GM12891 (cell line): ENCODE data around the gene PTPRD.

ENCODE experiments used
- POLR2A ChIP-seq: IDR thresholded peaks from 2 replicates; pipeline ENCODE4 v1.6.1; 2011; ENCODE audit warnings: low read depth, low read length, control low read depth
- POLR2AphosphoS5 ChIP-seq: IDR thresholded peaks from 2 replicates; pipeline ENCODE4 v1.6.1; 2011; ENCODE audit warnings: low read depth, low read length, control low read depth
- POU2F2 ChIP-seq: IDR thresholded peaks from 2 replicates; pipeline ENCODE4 v1.6.1; 2011; ENCODE audit warnings: low read depth, mild to moderate bottlenecking, control low read depth, low read length, moderate library complexity
- SPI1 ChIP-seq: IDR thresholded peaks from 2 replicates; pipeline ENCODE4 v1.6.1; 2011; ENCODE audit warnings: low read depth, low read length, control low read depth
- TAF1 ChIP-seq: IDR thresholded peaks from 2 replicates; pipeline ENCODE4 v1.6.1; 2011; ENCODE audit warnings: low read depth, low read length, control low read depth

GRCh38 chr9:10371824-10372223 is 241.0 kb downstream of the PTPRD start:
- TF ChIP-seq POU2F2 (no peak), POLR2AphosphoS5 (no peak), SPI1 (no peak), POLR2A (no peak), TAF1 (no peak)
